ENCODE measurements around the gene PUS7. TPM values are rescaled to one million over a fixed set of nuclear protein-coding genes. Genes with fewer than 3 reads are reported as not detected.
"Not testable (repeated sequence)": the region's sequence is repeated elsewhere in the genome, so short reads cannot be mapped to it uniquely, and the experiment has no call there.

The PUS7 gene
- total RNA-seq, 1 donor from 2014 or later = 17.8 TPM

DNA sequence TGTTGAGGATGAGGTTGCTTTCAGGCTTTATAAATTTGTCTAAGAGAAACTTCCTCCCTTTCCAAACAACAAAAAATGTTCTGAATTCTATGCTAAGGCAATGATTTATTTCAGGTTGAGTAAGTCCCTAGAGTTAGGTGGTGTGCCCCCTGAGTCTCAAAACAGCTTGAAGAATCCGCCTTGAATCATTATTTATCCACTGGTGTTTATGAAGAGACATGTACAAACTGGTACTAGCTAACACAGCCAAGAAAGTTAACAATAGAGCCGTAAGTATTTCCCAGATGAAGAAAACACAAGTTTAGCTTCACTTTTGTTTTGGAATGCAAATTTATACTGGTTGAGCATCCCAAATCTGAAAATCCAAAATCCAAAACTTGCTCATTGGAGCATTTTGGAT, 67.2 kb downstream of the PUS7 start:
- Mint-ChIP-seq H3K9me3 (no peaks in the 10 kb centered on the region), H3K27ac (no peak overlapping the region), H3K4me1 (peaks cover 26% of the 10 kb centered on the region), H3K27me3 (no peaks in the 10 kb centered on the region), H3K4me3 (no peak overlapping the region), H3K36me3 (ENCODE audit: low read depth) (peaks cover 16% of the 10 kb centered on the region)
- ChIA-PET POLR2A (interaction anchor here (0.6 kb wide), 1 partner anchor 620 kb away, joined by 4 read pairs; no protein-coding TSS in a partner anchor), CTCF (no interaction called here)
- ATAC-seq (ENCODE audit: low read depth) (no peak), DNase-seq (no peak)
- TF ChIP-seq, protein P1, sequence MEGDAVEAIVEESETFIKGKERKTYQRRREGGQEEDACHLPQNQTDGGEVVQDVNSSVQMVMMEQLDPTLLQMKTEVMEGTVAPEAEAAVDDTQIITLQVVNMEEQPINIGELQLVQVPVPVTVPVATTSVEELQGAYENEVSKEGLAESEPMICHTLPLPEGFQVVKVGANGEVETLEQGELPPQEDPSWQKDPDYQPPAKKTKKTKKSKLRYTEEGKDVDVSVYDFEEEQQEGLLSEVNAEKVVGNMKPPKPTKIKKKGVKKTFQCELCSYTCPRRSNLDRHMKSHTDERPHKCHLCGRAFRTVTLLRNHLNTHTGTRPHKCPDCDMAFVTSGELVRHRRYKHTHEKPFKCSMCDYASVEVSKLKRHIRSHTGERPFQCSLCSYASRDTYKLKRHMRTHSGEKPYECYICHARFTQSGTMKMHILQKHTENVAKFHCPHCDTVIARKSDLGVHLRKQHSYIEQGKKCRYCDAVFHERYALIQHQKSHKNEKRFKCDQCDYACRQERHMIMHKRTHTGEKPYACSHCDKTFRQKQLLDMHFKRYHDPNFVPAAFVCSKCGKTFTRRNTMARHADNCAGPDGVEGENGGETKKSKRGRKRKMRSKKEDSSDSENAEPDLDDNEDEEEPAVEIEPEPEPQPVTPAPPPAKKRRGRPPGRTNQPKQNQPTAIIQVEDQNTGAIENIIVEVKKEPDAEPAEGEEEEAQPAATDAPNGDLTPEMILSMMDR (IDR thresholded peaks at IDR 0.05) = no peak
- intact Hi-C loops (cut with micrococcal nuclease) = no loop called here

DNA sequence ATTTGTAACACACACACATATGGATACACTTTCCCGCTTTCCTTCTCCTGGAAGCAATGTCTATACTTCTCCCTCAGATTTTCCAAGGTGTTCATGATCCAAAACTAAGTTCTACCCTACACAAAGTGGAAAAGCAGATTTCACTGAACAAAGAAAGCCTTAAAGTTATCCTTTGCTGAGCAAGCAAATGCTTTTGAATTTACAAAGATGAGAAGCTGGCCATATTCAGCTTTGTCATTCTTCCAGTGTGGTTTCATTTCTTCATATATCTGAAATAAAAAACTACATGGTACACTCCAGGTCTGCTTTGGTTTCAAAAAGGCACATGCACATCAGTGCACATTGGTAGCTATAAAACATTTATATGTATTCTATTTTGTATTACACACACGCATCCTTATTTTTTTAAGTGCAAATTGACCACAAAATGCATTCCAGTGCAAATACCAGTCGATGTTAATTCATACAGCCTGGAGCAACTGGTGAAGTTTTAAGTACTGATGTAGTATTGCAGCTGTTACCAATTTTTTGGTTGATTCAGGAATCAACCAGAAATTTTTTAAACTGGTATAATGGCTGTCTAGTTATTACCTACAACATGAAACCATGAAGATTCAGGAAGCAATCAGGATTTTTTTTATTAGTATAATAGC, 67.8 kb downstream of the PUS7 start:
- intact Hi-C loops (cut with micrococcal nuclease) = no loop called here
- ATAC-seq (ENCODE audit: low read depth) = no peak
- TF ChIP-seq, protein P1 (IDR thresholded peaks at IDR 0.05) = no peak
- ChIA-PET POLR2A (no interaction called here), CTCF (no interaction called here)
- peaks cover 16% of the 10 kb centered on the region for H3K36me3 Mint-ChIP-seq (ENCODE audit: low read depth)
- H3K4me3 Mint-ChIP-seq = no peak overlapping the region
- H3K9me3 Mint-ChIP-seq = no peaks in the 10 kb centered on the region
- DNase-seq = no peak
- no peak overlapping the region for H3K27ac Mint-ChIP-seq
- no peaks in the 10 kb centered on the region for H3K27me3 Mint-ChIP-seq
- peaks cover 33% of the 10 kb centered on the region for H3K4me1 Mint-ChIP-seq

DNA sequence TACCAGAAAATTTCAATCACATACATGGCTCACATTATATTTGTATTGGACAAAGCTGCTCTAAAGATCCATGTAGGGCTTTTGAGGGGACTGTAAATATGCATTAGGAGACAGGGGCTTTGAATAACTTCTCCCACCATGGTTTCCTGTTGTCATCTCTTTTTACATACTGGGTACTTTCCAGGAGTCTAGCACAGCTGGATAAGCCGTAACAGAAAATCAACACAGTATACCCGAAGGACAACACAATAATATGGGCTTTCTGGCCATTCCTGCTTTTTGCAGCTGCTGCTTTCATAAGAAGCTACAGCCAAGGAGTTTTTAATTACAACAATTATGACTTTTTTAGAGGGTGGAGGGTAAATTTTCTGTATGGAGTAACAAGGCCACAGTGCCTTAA, 70.0 kb downstream of the PUS7 start:
- intact Hi-C loops (cut with micrococcal nuclease) = no loop called here
- ATAC-seq (ENCODE audit: low read depth) (no peak), DNase-seq (no peak)
- peaks cover 4% of the 10 kb centered on the region for H3K36me3 Mint-ChIP-seq (ENCODE audit: low read depth)
- no peak overlapping the region for H3K4me3 Mint-ChIP-seq
- CTCF ChIA-PET = interaction anchor here (0.8 kb wide), 1 partner anchor 22 kb away, joined by 3 read pairs; no protein-coding TSS in a partner anchor
- no peaks in the 10 kb centered on the region for H3K27me3 Mint-ChIP-seq
- no peak overlapping the region for H3K27ac Mint-ChIP-seq
- peaks cover 54% of the 10 kb centered on the region for H3K4me1 Mint-ChIP-seq
- POLR2A ChIA-PET = interaction anchor here (0.6 kb wide), 1 partner anchor 13 kb away, joined by 3 read pairs; no protein-coding TSS in a partner anchor
- H3K9me3 Mint-ChIP-seq = no peaks in the 10 kb centered on the region
- TF ChIP-seq, protein P1 (IDR thresholded peaks at IDR 0.05) = no peak

DNA sequence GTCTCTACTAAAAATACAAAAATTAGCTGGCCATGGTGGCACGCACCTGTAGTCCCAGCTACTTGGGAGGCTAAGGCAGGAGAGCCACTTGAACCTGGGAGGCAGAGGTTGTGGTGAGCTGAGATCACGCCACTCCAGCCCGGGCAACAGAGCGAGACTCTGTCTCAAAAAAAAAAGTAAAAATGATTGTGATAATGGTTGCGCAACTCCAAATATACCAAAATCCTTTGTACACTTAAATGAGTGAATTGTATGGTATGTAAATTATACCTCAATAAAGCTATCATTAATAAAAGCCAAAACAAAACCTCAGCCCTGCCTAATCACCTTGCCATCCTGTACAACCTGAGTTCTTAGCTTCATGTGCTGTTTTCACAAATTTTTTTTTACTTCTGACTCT, 71.2 kb downstream of the PUS7 start:
- H3K4me1 Mint-ChIP-seq = peaks cover 65% of the 10 kb centered on the region
- H3K27me3 Mint-ChIP-seq; ATAC-seq (ENCODE audit: low read depth); H3K27ac Mint-ChIP-seq; H3K36me3 Mint-ChIP-seq (ENCODE audit: low read depth); H3K9me3 Mint-ChIP-seq; H3K4me3 Mint-ChIP-seq; POLR2A ChIA-PET; CTCF ChIA-PET; DNase-seq; intact Hi-C loops (cut with micrococcal nuclease): not testable (repeated sequence)

DNA sequence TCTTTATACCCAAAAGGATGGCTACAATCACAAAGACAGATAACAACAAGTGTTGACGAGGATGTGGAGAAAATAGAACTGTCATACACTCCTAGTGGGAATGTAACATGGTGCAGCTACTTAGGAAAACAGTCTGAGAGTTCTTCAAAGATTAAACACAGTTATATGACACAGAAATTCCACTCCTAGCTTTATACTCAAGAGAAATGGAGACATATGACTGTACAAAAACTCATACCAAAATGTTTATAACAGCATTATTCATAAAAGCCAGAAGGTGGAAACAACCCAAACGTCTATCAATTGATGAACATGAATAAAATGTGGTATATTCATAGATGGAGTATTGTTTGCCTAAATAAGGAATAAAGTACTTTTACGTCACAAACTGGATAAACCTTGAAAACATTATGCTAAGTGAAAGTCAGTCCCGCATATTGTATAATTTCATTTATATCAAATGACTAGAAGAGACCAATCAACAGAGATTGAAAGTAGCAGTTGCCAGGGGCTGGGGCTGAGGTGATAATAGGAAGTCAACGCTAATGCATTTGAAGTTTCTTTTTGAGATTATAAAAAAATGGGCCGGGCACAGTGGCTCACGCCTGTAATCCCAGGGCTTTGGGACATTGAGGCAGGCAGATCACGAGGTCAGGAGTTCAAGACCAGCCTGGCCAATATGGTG, 71.8 kb downstream of the PUS7 start:
- POLR2A ChIA-PET = no interaction called here
- Mint-ChIP-seq H3K4me3 (no peak overlapping the region), H3K27me3 (no peaks in the 10 kb centered on the region), H3K27ac (no peak overlapping the region), H3K9me3 (no peaks in the 10 kb centered on the region), H3K36me3 (ENCODE audit: low read depth) (no peaks in the 10 kb centered on the region), H3K4me1 (peaks cover 69% of the 10 kb centered on the region)
- TF ChIP-seq, protein P1 (IDR thresholded peaks at IDR 0.05) = no peak
- ATAC-seq (ENCODE audit: low read depth) (no peak), DNase-seq (no peak)
- CTCF ChIA-PET = no interaction called here
- intact Hi-C loops (cut with micrococcal nuclease) = no loop called here
